ENCODE results near the gene OMA1.

DNA sequence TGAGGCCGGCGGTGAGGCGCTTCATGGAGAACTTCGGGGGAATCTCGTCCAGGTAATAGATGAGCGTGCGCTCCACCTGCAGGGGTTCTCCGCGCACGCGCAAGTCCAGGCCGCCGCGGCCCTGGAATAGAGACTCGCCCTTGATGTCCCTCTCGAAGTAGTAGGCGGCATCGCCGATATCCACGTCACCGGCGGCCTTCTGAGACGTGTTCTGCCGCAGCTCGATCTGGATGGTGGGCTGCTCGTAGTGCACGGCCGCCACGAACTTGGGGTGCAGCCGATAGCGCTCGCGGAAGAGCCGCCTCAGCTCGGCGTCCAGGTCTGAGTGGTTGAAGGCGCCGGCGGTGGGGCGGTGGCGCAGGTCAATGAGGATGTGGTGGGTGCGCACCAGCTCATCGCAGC is 29.8 kb upstream of the OMA1 start:
- TF ChIP-seq, protein P1, sequence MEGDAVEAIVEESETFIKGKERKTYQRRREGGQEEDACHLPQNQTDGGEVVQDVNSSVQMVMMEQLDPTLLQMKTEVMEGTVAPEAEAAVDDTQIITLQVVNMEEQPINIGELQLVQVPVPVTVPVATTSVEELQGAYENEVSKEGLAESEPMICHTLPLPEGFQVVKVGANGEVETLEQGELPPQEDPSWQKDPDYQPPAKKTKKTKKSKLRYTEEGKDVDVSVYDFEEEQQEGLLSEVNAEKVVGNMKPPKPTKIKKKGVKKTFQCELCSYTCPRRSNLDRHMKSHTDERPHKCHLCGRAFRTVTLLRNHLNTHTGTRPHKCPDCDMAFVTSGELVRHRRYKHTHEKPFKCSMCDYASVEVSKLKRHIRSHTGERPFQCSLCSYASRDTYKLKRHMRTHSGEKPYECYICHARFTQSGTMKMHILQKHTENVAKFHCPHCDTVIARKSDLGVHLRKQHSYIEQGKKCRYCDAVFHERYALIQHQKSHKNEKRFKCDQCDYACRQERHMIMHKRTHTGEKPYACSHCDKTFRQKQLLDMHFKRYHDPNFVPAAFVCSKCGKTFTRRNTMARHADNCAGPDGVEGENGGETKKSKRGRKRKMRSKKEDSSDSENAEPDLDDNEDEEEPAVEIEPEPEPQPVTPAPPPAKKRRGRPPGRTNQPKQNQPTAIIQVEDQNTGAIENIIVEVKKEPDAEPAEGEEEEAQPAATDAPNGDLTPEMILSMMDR (IDR thresholded peaks at IDR 0.05; ENCODE audit: low read length), result no peak
- TF ChIP-seq EZH2 (IDR thresholded peaks at IDR 0.05; ENCODE audit: borderline replicate concordance, low read length), result no peak
